K562 (cell line): ENCODE data around the gene CCNY. TPM values are rescaled to one million over a fixed set of nuclear protein-coding genes. Genes with fewer than 3 reads are reported as not detected.

Experiments used
- ATAC-seq: fragments of 200-7000 bp; cut with Tn5 transposase; 3 replicates; pipeline ENCODE4 v1.9.1; 2020; ENCODE audit warnings: moderate library complexity
- BruUV-seq: library from RNA; stranded (reverse); fragments of 400-500 nt; replicated peaks from 2 replicates; lab custom pipeline; 2021; lab: Mats Ljungman, UMichigan
- CTCF ChIA-PET: fragments of 300-600 bp; formaldehyde crosslinking; extraction: SDS; loops from one replicate; lab custom pipeline; 2021; ENCODE audit warnings: low intra/inter-chr PET ratio; lab: Yijun Ruan, JAX
- POLR2A ChIA-PET: fragments of 300-600, 350-650 bp; sonication (Branson Sonifier 250); formaldehyde crosslinking; extraction: SDS; loops from one replicate; lab custom pipeline; 2021; ENCODE audit warnings: antibody characterized with exemption, inconsistent platforms; lab: Yijun Ruan, JAX
- DNase-seq, 4 experiments: peaks; one replicate each; pipeline versions ENCODE4 v3.0.0 to v3.0.0-alpha.2; 2011 to 2018; ENCODE audit warnings: low spot score in 3 of 4, mixed read lengths in 3 of 4; ENCODE audit errors: extremely low read depth in 1 of 4
- FAIRE-seq: peaks from 2 replicates; lab custom pipeline; 2011; peaks lifted over from hg19 to GRCh38; lab: Jason Lieb, UNC
- H2AFZ ChIP-seq: 2 replicates; pipeline ENCODE4 v1.6.0; 2011; ENCODE audit warnings: low read depth, low read length, control low read depth, inconsistent platforms
- H3K27ac ChIP-seq: fragments of 200-600 bp; 3 replicates; pipeline ENCODE4 v1.8.0; 2011; ENCODE audit warnings: low read depth, mild to moderate bottlenecking, control low read depth, inconsistent platforms, low read length, moderate library complexity, mixed read lengths; ENCODE audit errors: extremely low read depth
- H3K27me3 ChIP-seq, 2 experiments: fragments of 300-600 bp in 1 of 2; 2 replicates in 1 of 2; 3 replicates in 1 of 2; pipeline versions ENCODE4 v1.6.0 to v1.8.0; 2011; ENCODE audit warnings: inconsistent platforms in 2 of 2, low read length in 2 of 2, mild to moderate bottlenecking in 1 of 2, mixed read lengths in 1 of 2, moderate library complexity in 1 of 2; ENCODE audit not compliant: control insufficient read depth in 2 of 2, insufficient read depth in 2 of 2
- H3K36me3 ChIP-seq: fragments of 300-600 bp; 3 replicates; pipeline ENCODE4 v1.8.0; 2011; ENCODE audit warnings: mild to moderate bottlenecking, low read length, inconsistent platforms; ENCODE audit not compliant: control insufficient read depth, insufficient read depth
- H3K4me1 ChIP-seq, 2 experiments: fragments of 200-600 bp in 1 of 2; replicated peaks in 1 of 2; 2 replicates in 1 of 2; 3 replicates in 1 of 2; pipeline versions ENCODE4 v1.5.1 to v1.8.0; 2011; ENCODE audit warnings: inconsistent platforms in 2 of 2, low read length in 2 of 2, mild to moderate bottlenecking in 1 of 2, mixed read lengths in 1 of 2, moderate library complexity in 1 of 2; ENCODE audit not compliant: control insufficient read depth in 2 of 2, insufficient read depth in 2 of 2
- H3K4me2 ChIP-seq: 2 replicates; pipeline ENCODE4 v1.6.1; 2011; ENCODE audit warnings: low read length, control low read depth, inconsistent platforms, mixed read lengths; ENCODE audit not compliant: insufficient read depth
- H3K4me3 ChIP-seq: fragments of 200-600 bp; sonication (generic), shearing (Covaris generic); 2 replicates; pipeline ENCODE4 v1.5.1; 2016; ENCODE audit warnings: control low read depth, inconsistent platforms
- H3K79me2 ChIP-seq: fragments of 200-600 bp; 3 replicates; pipeline ENCODE4 v1.8.0; 2011; ENCODE audit warnings: low read length, inconsistent platforms; ENCODE audit not compliant: control insufficient read depth, insufficient read depth
- H3K9ac ChIP-seq, 2 experiments: 2 replicates each; pipeline versions ENCODE4 v1.6.0 to v1.6.1; 2011; ENCODE audit warnings: low read depth in 2 of 2, low read length in 2 of 2, control low read depth in 1 of 2, inconsistent platforms in 1 of 2, mild to moderate bottlenecking in 1 of 2, mixed read lengths in 1 of 2; ENCODE audit not compliant: insufficient read depth in 1 of 2
- H3K9me1 ChIP-seq: one replicate; pipeline ENCODE4 v1.6.0; 2011; ENCODE audit warnings: inconsistent platforms, mild to moderate bottlenecking, low read length, moderate library complexity; ENCODE audit not compliant: control insufficient read depth, insufficient read depth
- H3K9me3 ChIP-seq: replicated peaks from 2 replicates; pipeline ENCODE4 v1.5.1; 2011; ENCODE audit warnings: low read depth, low read length, inconsistent platforms; ENCODE audit not compliant: control insufficient read depth, insufficient read depth
- H4K20me1 ChIP-seq: replicated peaks from 2 replicates; pipeline ENCODE4 v1.6.1; 2011; ENCODE audit warnings: low read length, inconsistent platforms, mixed read lengths; ENCODE audit not compliant: control insufficient read depth, insufficient read depth
- BDP1 ChIP-seq: IDR thresholded peaks from 3 replicates; pipeline ENCODE4 v1.6.1; 2011; ENCODE audit not compliant: insufficient read length, insufficient read depth
- MEF2D ChIP-seq: conservative IDR thresholded peaks from 2 replicates; pipeline ENCODE4 v1.6.1; 2016; ENCODE audit warnings: low read depth, missing genetic modification characterization, missing compliant biosample characterization
- MYBL2 ChIP-seq, 2 experiments: fragments of 450-650 bp in 1 of 2; sonication (generic) in 1 of 2; formaldehyde crosslinking in 1 of 2; IDR thresholded peaks; 2 replicates each; pipeline versions ENCODE4 v1.6.1 to v1.8.1; 2017 to 2022; ENCODE audit warnings: borderline replicate concordance in 1 of 2, inconsistent platforms in 1 of 2, low read depth in 1 of 2, mild to moderate bottlenecking in 1 of 2, missing genetic modification reagents in 1 of 2, moderate library complexity in 1 of 2
- NCOA4 ChIP-seq: fragments of 450-650 bp; IDR thresholded peaks from 2 replicates; pipeline ENCODE4 v1.6.1; 2018; ENCODE audit warnings: mild to moderate bottlenecking; ENCODE audit not compliant: partially characterized antibody
- NR2C1 ChIP-seq, 2 experiments: fragments of 450-650 bp; IDR thresholded peaks; 2 replicates each; pipeline ENCODE4 v1.6.1; 2017; ENCODE audit warnings: mild to moderate bottlenecking in 2 of 2, antibody characterized with exemption in 1 of 2, inconsistent platforms in 1 of 2, missing compliant biosample characterization in 1 of 2, missing genetic modification characterization in 1 of 2
- PHF20 ChIP-seq: fragments of 450-650 bp; IDR thresholded peaks from 2 replicates; pipeline ENCODE4 v1.6.1; 2018; ENCODE audit not compliant: partially characterized antibody
- STAG1 ChIP-seq: sonication (generic); formaldehyde crosslinking; IDR thresholded peaks from 2 replicates; pipeline ENCODE4 v1.5.0; 2020; ENCODE audit warnings: missing genetic modification reagents, borderline replicate concordance
- TFAM ChIP-seq: fragments of 250-450 bp; sonication (Bioruptor Pico); conservative IDR thresholded peaks from 2 replicates; pipeline ENCODE4 v1.5.0; 2021; ENCODE audit warnings: mild to moderate bottlenecking, moderate library complexity
- TFE3 ChIP-seq: fragments of 450-650 bp; formaldehyde crosslinking; IDR thresholded peaks from 2 replicates; pipeline ENCODE4 v1.4.0; 2020; ENCODE audit warnings: mild to moderate bottlenecking, mixed read lengths
- ZC3H4 ChIP-seq: sonication (generic); formaldehyde crosslinking; IDR thresholded peaks from 2 replicates; pipeline ENCODE4 v1.9.0; 2021; ENCODE audit warnings: missing genetic modification reagents, borderline replicate concordance
- ZNF121 ChIP-seq: sonication (generic); formaldehyde crosslinking; conservative IDR thresholded peaks from 2 replicates; pipeline ENCODE4 v1.8.0; 2022; ENCODE audit warnings: missing genetic modification reagents
- ZNF217 ChIP-seq: sonication (generic); formaldehyde crosslinking; IDR thresholded peaks from 2 replicates; pipeline ENCODE4 v1.8.0; 2022; ENCODE audit warnings: mild to moderate bottlenecking, missing genetic modification reagents
- ZNF41 ChIP-seq: fragments of 250-450 bp; sonication (Bioruptor Pico); conservative IDR thresholded peaks from 2 replicates; pipeline ENCODE4 v1.4.0; 2020; ENCODE audit warnings: mild to moderate bottlenecking
- ZNF592 ChIP-seq: fragments of 450-650 bp; IDR thresholded peaks from 2 replicates; pipeline ENCODE4 v1.6.1; 2017; ENCODE audit warnings: antibody characterized with exemption, mild to moderate bottlenecking
- ZNF707 ChIP-seq: fragments of 250-450 bp; sonication (Bioruptor Pico); conservative IDR thresholded peaks from 2 replicates; pipeline ENCODE4 v1.8.0; 2022; ENCODE audit warnings: inconsistent platforms, mild to moderate bottlenecking, moderate library complexity
- WGBS: fragments of 100-300 bp; shearing (Covaris generic); methylation state at CpG from one replicate; pipeline ENCODE4 v1.1.6; 2016; ENCODE audit warnings: low coverage, mixed read lengths; ENCODE audit not compliant: insufficient coverage; ENCODE audit errors: missing lambda C conversion rate; 5-methylcytosine and 5-hydroxymethylcytosine counted together
- in situ Hi-C: fragments of 300-500 bp; cut with MboI; formaldehyde crosslinking; loops from 4 replicates; pipeline ENCODE4 v1.15.0; 2018; ENCODE audit warnings: inconsistent platforms, mixed read lengths
- intact Hi-C: fragments of 100-400 bp; cut with micrococcal nuclease; formaldehyde crosslinking; loops from 2 replicates; pipeline ENCODE4 v1.14.2; 2022
- polyA plus RNA-seq, 8 experiments: library from polyadenylated mRNA; depleted of rRNA in 4 of 8; stranded (reverse) in 5 of 8; unstranded in 3 of 8; fragments of >200 nt; fragmentation: Nextera tagmentation in 2 of 8; fragmentation: Illumina TruSeq in 1 of 8; extraction: Ambion mirVana in 2 of 8; extraction: Trizol in 1 of 8; gene quantifications; 2 replicates each; pipeline versions ENCODE4 v1.2.1 to v1.2.3, GENCODE V29; 2011 to 2014; ENCODE audit warnings: inconsistent platforms in 1 of 8, missing spikeins in 1 of 8
- total RNA-seq, 7 experiments: library from RNA; depleted of rRNA in 6 of 7; stranded (reverse); fragments of >200 nt in 6 of 7; fragmentation: Illumina TruSeq in 2 of 7; extraction: Trizol in 2 of 7; gene quantifications; 2 replicates each; pipeline versions ENCODE4 v1.2.1 to v1.2.3, GENCODE V29; 2011 to 2021; ENCODE audit warnings: low replicate concordance in 1 of 7
- TF ChIP-seq, protein P1 (sequence below): sonication (generic); formaldehyde crosslinking; IDR thresholded peaks from 2 replicates; pipeline ENCODE4 v1.8.0; 2022; ENCODE audit warnings: mild to moderate bottlenecking, missing genetic modification reagents

Gene CCNY
- total and polyA plus RNA-seq, 9 of the 15 experiments (the other 6 are each of a cell fraction or from before 2014, with no cell fraction given): 8.4 to 109 (median 38.6) TPM

GRCh38 chr10:35424680-35425285 is 88.5 kb downstream of the CCNY start:
- H3K4me2 ChIP-seq: no peak overlapping the region
- H3K9me1 ChIP-seq: peaks cover 6% of the 10 kb centered on the region
- FAIRE-seq (no peak), DNase-seq (no peak), ATAC-seq (no peak)
- 88% methylated on average over 8 of the region's 8 CpGs for whole genome bisulfite sequencing
- no peak overlapping the region for H2AFZ ChIP-seq
- in situ Hi-C loops: no loop called here
- peaks cover 3% of the 10 kb centered on the region; the same call in 1 of the 2 replicates for H3K9me3 ChIP-seq
- ChIA-PET POLR2A (no interaction called here), CTCF (no interaction called here)
- no TSS peak for BruUV-seq
- H3K4me1 ChIP-seq: peaks cover 0 to 20% of the 10 kb centered on the region in 2 experiments; a peak in 3 of 5 replicates
- peaks cover 3% of the 10 kb centered on the region; the same call in 1 of the 2 replicates for H4K20me1 ChIP-seq
- intact Hi-C loops: no loop called here
- no peak overlapping the region for H3K27ac ChIP-seq
- no peak for TF ChIP-seq BDP1
- TF ChIP-seq MEF2D (tag): no peak
- TF ChIP-seq ZNF41 (CRISPR knock-in tag): no peak
- no peak for TF ChIP-seq PHF20
- no peak for TF ChIP-seq ZNF121 (CRISPR knock-in tag)
- no peak for TF ChIP-seq ZNF217 (CRISPR knock-in tag)
- TF ChIP-seq NR2C1 (IDR thresholded peaks at IDR 0.05): no peak
- no peak for TF ChIP-seq NR2C1 (tag; IDR thresholded peaks at IDR 0.05)
- no peak for TF ChIP-seq ZNF707 (CRISPR knock-in tag)
- no peak for TF ChIP-seq TFE3 (CRISPR knock-in tag)
- TF ChIP-seq ZNF592: no peak
- no peak for TF ChIP-seq NCOA4
- TF ChIP-seq, protein P1, sequence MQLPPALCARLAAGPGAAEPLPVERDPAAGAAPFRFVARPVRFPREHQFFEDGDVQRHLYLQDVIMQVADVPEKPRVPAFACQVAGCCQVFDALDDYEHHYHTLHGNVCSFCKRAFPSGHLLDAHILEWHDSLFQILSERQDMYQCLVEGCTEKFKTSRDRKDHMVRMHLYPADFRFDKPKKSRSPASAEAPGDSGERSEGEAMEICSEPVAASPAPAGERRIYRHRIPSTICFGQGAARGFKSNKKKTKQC (CRISPR knock-in tag): no peak
- no peak for TF ChIP-seq ZC3H4
- no peak for TF ChIP-seq TFAM (CRISPR knock-in tag)
- no peak for TF ChIP-seq MYBL2 (IDR thresholded peaks at IDR 0.05; ENCODE audit: low read depth)
- no peak for TF ChIP-seq MYBL2 (CRISPR knock-in tag; IDR thresholded peaks at IDR 0.05; ENCODE audit: borderline replicate concordance)
- no peak for TF ChIP-seq STAG1 (CRISPR knock-in tag)
- H3K79me2 ChIP-seq: peaks cover 98% of the 10 kb centered on the region
- no peak overlapping the region for H3K4me3 ChIP-seq
- H3K36me3 ChIP-seq: peaks cover 4% of the 10 kb centered on the region; the same call in 1 of the 3 replicates
- H3K27me3 ChIP-seq: no peaks in the 10 kb centered on the region
- no peak overlapping the region for H3K9ac ChIP-seq
